GM23338 (cell line): ENCODE results near the gene ST3GAL2. TPM values are rescaled to one million over a fixed set of nuclear protein-coding genes. Genes with fewer than 3 reads are reported as not detected.
A peak's percentile ranks its signal among the peaks of the same experiment; 100 is the strongest.

Experiments used
- ATAC-seq: fragments of 200-7000 bp; cut with Tn5 transposase; 3 replicates; pipeline ENCODE4 v1.9.1; 2020
- DNase-seq: peaks from one replicate; pipeline ENCODE4 v3.0.0-alpha.2; 2015; ENCODE audit warnings: low spot score
- H2AFZ ChIP-seq: fragments of 200-600 bp; sonication (generic); 2 replicates; pipeline ENCODE4 v1.8.0; 2016; ENCODE audit warnings: antibody characterized with exemption, mild to moderate bottlenecking, moderate library complexity
- H3F3A ChIP-seq: fragments of 200-600 bp; sonication (generic); replicated peaks from 2 replicates; pipeline ENCODE4 v1.8.0; 2017; ENCODE audit warnings: antibody characterized with exemption, mixed run types, low read depth
- H3K27ac ChIP-seq: fragments of 200-600 bp; sonication (generic); 2 replicates; pipeline ENCODE4 v1.6.1; 2016; ENCODE audit warnings: low read depth
- H3K27me3 ChIP-seq: fragments of 200-600 bp; sonication (generic); 2 replicates; pipeline ENCODE4 v1.8.0; 2016; ENCODE audit warnings: mild to moderate bottlenecking, mixed run types, moderate library complexity; ENCODE audit not compliant: insufficient read depth
- H3K36me3 ChIP-seq: fragments of 200-600 bp; sonication (generic); 2 replicates; pipeline ENCODE4 v1.8.0; 2016; ENCODE audit warnings: mild to moderate bottlenecking; ENCODE audit not compliant: insufficient read depth
- H3K4me1 ChIP-seq: fragments of 200-600 bp; sonication (generic); 2 replicates; pipeline ENCODE4 v1.8.0; 2016; ENCODE audit warnings: mild to moderate bottlenecking, moderate library complexity; ENCODE audit not compliant: insufficient read depth
- H3K4me2 ChIP-seq: fragments of 200-600 bp; sonication (generic); 2 replicates; pipeline ENCODE4 v1.7.1; 2017; ENCODE audit warnings: mixed run types
- H3K4me3 ChIP-seq: fragments of 200-600 bp; sonication (generic); 2 replicates; pipeline ENCODE4 v1.6.1; 2016; ENCODE audit warnings: mixed run types
- H3K79me2 ChIP-seq: fragments of 200-600 bp; sonication (generic); replicated peaks from 2 replicates; pipeline ENCODE4 v1.8.0; 2017; ENCODE audit warnings: mild to moderate bottlenecking; ENCODE audit not compliant: insufficient read depth
- H3K9me2 ChIP-seq: fragments of 200-600 bp; sonication (generic); 2 replicates; pipeline ENCODE4 v1.8.0; 2017; ENCODE audit not compliant: insufficient read depth
- H4K20me1 ChIP-seq: fragments of 200-600 bp; sonication (generic); replicated peaks from 2 replicates; pipeline ENCODE4 v1.8.0; 2017; ENCODE audit warnings: mild to moderate bottlenecking; ENCODE audit not compliant: insufficient read depth
- H3K27ac Mint-ChIP-seq: 2 replicates; pipeline ENCODE4 v1.8.0; 2020; ENCODE audit warnings: inconsistent platforms, mild to moderate bottlenecking, moderate library complexity, mixed read lengths
- H3K27me3 Mint-ChIP-seq: 3 replicates; pipeline ENCODE4 v1.8.0; 2022; ENCODE audit warnings: low read depth, mild to moderate bottlenecking, moderate library complexity, mixed read lengths, inconsistent platforms; ENCODE audit not compliant: insufficient read depth, poor library complexity
- H3K36me3 Mint-ChIP-seq: 3 replicates; pipeline ENCODE4 v1.8.0; 2021; ENCODE audit warnings: low read depth, mild to moderate bottlenecking, inconsistent platforms, moderate library complexity, mixed read lengths
- H3K4me1 Mint-ChIP-seq: 3 replicates; pipeline ENCODE4 v1.8.0; 2020; ENCODE audit warnings: mild to moderate bottlenecking, inconsistent platforms, mixed read lengths
- H3K4me3 Mint-ChIP-seq: 3 replicates; pipeline ENCODE4 v1.8.0; 2021; ENCODE audit warnings: moderate library complexity, mild to moderate bottlenecking, inconsistent platforms, mixed read lengths
- H3K9me3 Mint-ChIP-seq: 3 replicates; pipeline ENCODE4 v1.8.0; 2020; ENCODE audit warnings: moderate library complexity, mild to moderate bottlenecking, inconsistent platforms, mixed read lengths
- CREB1 ChIP-seq: fragments of 250-450 bp; sonication (Bioruptor Pico); IDR thresholded peaks from 2 replicates; pipeline ENCODE4 v1.5.0; 2020; ENCODE audit warnings: low read depth, mild to moderate bottlenecking, moderate library complexity
- CTCF ChIP-seq, 2 experiments: fragments of 200-600 bp in 1 of 2; sonication (generic) in 1 of 2; conservative IDR thresholded peaks; 2 replicates each; pipeline versions ENCODE4 v1.5.1 to v1.6.1; 2016 to 2017; ENCODE audit warnings: antibody characterized with exemption in 2 of 2, low read depth in 2 of 2, mild to moderate bottlenecking in 2 of 2, moderate library complexity in 1 of 2
- ETS1 ChIP-seq: IDR thresholded peaks from 2 replicates; pipeline ENCODE4 v1.6.1; 2016; ENCODE audit warnings: antibody characterized with exemption
- EZH2 ChIP-seq: fragments of 200-600 bp; sonication (generic); IDR thresholded peaks from one replicate; pipeline ENCODE4 v1.8.0; 2017; ENCODE audit warnings: antibody characterized with exemption, mild to moderate bottlenecking, low read depth; ENCODE audit not compliant: unreplicated experiment
- JUNB ChIP-seq: IDR thresholded peaks from one replicate; pipeline ENCODE4 v1.6.1; 2016; ENCODE audit warnings: antibody characterized with exemption; ENCODE audit not compliant: unreplicated experiment
- NANOG ChIP-seq: IDR thresholded peaks from 2 replicates; pipeline ENCODE4 v1.6.1; 2016; ENCODE audit warnings: antibody characterized with exemption, borderline replicate concordance
- POLR2AphosphoS5 ChIP-seq: IDR thresholded peaks from 2 replicates; pipeline ENCODE4 v1.6.1; 2016; ENCODE audit warnings: antibody characterized with exemption, low read depth
- STAT1 ChIP-seq: IDR thresholded peaks from one replicate; pipeline ENCODE4 v1.6.1; 2016; ENCODE audit warnings: antibody characterized with exemption; ENCODE audit not compliant: unreplicated experiment
- ZNF114 ChIP-seq: fragments of 250-450 bp; sonication (Bioruptor Pico); IDR thresholded peaks from 2 replicates; pipeline ENCODE4 v1.5.0; 2020; ENCODE audit warnings: mild to moderate bottlenecking, moderate library complexity
- ZNF331 ChIP-seq: fragments of 250-450 bp; sonication (Bioruptor Pico); IDR thresholded peaks from 2 replicates; pipeline ENCODE4 v1.5.0; 2020; ENCODE audit warnings: low read depth, mild to moderate bottlenecking, moderate library complexity
- polyA plus RNA-seq: library from polyadenylated mRNA; unstranded; fragments of >200 nt; fragmentation: Nextera tagmentation; extraction: Ambion mirVana; gene quantifications from 2 replicates; pipeline ENCODE4 v1.2.1, GENCODE V29; 2016
- total RNA-seq: library from RNA; depleted of rRNA; stranded (reverse); fragments of >200 nt; shearing (Covaris generic); gene quantifications from 2 replicates; pipeline ENCODE4 v1.2.3, GENCODE V29; 2014
- TF ChIP-seq, protein P1 (sequence below): fragments of 250-450 bp; sonication (Bioruptor Pico); IDR thresholded peaks from 2 replicates; pipeline ENCODE4 v1.5.0; 2020; ENCODE audit warnings: mild to moderate bottlenecking, moderate library complexity

ST3GAL2 gene
- total and polyA plus RNA-seq, 2 experiments from 2014 or later, result 12.3 to 39.8 TPM

GRCh38 chr16:70380919-70381603, 57.8 kb downstream of the ST3GAL2 start (continued):
- no peak for TF ChIP-seq EZH2

DNA sequence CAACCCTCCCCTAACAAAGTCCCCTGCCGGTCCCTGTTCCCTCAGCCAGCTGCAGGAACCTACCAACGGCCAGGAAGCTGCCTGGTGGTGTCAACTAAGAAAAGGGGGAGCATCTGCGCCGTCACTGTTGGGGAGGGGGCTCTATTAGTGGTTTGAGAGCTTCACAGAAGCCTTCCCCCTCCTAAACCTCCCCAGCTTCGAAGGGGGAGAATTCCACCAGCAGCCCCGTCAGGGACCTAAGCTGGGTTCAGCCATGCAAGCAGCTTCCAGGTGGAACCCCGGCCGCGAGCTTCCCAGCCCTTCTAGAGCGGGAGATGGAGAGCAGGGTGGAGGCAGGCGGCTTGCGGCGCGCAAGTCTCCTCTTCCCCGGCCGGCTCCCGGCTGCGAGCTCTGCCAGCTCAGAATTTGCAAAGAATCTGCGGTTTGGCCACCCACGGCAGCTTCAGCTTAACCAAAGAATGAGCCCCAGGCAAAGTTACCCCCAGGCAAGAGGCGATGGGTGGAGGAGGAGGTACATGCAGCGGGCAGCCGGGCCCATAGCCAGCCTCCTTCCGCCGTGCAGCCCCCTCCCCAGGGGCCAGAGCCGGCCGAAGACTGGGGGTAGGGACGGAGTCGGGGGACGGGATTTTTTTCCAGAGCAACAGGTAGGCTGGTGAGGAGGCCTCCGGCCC, 58.5 kb downstream of the ST3GAL2 start:
- H3K9me2 ChIP-seq, result no peaks in the 10 kb centered on the region
- H3K4me3 ChIP-seq, result peak overlapping the region; percentile 95
- H3K27me3 ChIP-seq, result no peaks in the 10 kb centered on the region
- no peak overlapping the region for H2AFZ ChIP-seq
- H3K4me3 Mint-ChIP-seq, result peak overlapping the region; percentile 97
- peak overlapping the region; percentile 92 for H3K27ac Mint-ChIP-seq
- peaks cover 36% of the 10 kb centered on the region for H3K36me3 Mint-ChIP-seq
- H3K4me1 ChIP-seq, result peaks cover 12% of the 10 kb centered on the region
- peak; percentile 71 for DNase-seq
- H3K9me3 Mint-ChIP-seq, result no peaks in the 10 kb centered on the region
- peaks cover 21% of the 10 kb centered on the region for H3K27me3 Mint-ChIP-seq
- H3K27ac ChIP-seq, result peak overlapping the region; percentile 97
- H4K20me1 ChIP-seq, result peaks cover 4% of the 10 kb centered on the region; the same call in 1 of the 2 replicates
- ATAC-seq, result peak; percentile 22
- H3F3A ChIP-seq, result peaks cover 40% of the 10 kb centered on the region
- peaks cover 10% of the 10 kb centered on the region; the same call in 2 of the 3 replicates for H3K4me1 Mint-ChIP-seq
- peak overlapping the region; percentile 98 for H3K4me2 ChIP-seq
- H3K79me2 ChIP-seq, result peaks cover 11% of the 10 kb centered on the region
- H3K36me3 ChIP-seq, result peaks cover 4% of the 10 kb centered on the region; the same call in 1 of the 2 replicates
- TF ChIP-seq STAT1 (no peak), NANOG (no peak), POLR2AphosphoS5 (peak; percentile 17), ZNF114 (CRISPR knock-in tag) (no peak), JUNB (no peak), ETS1 (0 out of 2 replicates have a peak, but pooled peaks have one; percentile 0), CREB1 (no peak), EZH2 (no peak), CTCF (conservative IDR thresholded peaks at IDR 0.05; ENCODE audit: low read depth in 2 of 2) (no peak), ZNF331 (no peak)
- TF ChIP-seq, protein P1, sequence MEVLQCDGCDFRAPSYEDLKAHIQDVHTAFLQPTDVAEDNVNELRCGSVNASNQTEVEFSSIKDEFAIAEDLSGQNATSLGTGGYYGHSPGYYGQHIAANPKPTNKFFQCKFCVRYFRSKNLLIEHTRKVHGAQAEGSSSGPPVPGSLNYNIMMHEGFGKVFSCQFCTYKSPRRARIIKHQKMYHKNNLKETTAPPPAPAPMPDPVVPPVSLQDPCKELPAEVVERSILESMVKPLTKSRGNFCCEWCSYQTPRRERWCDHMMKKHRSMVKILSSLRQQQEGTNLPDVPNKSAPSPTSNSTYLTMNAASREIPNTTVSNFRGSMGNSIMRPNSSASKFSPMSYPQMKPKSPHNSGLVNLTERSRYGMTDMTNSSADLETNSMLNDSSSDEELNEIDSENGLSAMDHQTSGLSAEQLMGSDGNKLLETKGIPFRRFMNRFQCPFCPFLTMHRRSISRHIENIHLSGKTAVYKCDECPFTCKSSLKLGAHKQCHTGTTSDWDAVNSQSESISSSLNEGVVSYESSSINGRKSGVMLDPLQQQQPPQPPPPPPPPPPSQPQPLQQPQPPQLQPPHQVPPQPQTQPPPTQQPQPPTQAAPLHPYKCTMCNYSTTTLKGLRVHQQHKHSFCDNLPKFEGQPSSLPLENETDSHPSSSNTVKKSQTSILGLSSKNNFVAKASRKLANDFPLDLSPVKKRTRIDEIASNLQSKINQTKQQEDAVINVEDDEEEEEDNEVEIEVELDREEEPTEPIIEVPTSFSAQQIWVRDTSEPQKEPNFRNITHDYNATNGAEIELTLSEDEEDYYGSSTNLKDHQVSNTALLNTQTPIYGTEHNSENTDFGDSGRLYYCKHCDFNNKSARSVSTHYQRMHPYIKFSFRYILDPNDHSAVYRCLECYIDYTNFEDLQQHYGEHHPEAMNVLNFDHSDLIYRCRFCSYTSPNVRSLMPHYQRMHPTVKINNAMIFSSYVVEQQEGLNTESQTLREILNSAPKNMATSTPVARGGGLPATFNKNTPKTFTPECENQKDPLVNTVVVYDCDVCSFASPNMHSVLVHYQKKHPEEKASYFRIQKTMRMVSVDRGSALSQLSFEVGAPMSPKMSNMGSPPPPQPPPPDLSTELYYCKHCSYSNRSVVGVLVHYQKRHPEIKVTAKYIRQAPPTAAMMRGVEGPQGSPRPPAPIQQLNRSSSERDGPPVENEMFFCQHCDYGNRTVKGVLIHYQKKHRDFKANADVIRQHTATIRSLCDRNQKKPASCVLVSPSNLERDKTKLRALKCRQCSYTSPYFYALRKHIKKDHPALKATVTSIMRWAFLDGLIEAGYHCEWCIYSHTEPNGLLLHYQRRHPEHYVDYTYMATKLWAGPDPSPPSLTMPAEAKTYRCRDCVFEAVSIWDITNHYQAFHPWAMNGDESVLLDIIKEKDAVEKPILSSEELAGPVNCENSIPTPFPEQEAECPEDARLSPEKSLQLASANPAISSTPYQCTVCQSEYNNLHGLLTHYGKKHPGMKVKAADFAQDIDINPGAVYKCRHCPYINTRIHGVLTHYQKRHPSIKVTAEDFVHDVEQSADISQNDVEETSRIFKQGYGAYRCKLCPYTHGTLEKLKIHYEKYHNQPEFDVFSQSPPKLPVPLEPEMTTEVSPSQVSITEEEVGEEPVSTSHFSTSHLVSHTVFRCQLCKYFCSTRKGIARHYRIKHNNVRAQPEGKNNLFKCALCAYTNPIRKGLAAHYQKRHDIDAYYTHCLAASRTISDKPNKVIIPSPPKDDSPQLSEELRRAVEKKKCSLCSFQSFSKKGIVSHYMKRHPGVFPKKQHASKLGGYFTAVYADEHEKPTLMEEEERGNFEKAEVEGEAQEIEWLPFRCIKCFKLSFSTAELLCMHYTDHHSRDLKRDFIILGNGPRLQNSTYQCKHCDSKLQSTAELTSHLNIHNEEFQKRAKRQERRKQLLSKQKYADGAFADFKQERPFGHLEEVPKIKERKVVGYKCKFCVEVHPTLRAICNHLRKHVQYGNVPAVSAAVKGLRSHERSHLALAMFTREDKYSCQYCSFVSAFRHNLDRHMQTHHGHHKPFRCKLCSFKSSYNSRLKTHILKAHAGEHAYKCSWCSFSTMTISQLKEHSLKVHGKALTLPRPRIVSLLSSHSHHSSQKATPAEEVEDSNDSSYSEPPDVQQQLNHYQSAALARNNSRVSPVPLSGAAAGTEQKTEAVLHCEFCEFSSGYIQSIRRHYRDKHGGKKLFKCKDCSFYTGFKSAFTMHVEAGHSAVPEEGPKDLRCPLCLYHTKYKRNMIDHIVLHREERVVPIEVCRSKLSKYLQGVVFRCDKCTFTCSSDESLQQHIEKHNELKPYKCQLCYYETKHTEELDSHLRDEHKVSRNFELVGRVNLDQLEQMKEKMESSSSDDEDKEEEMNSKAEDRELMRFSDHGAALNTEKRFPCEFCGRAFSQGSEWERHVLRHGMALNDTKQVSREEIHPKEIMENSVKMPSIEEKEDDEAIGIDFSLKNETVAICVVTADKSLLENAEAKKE, result no peak
